Measurements from ENCODE around the gene OR1F1. TPM values are rescaled to one million over a fixed set of nuclear protein-coding genes. Genes with fewer than 3 reads are reported as not detected.

The OR1F1 gene
- total RNA-seq, 1 donor, result not detected

GRCh38 chr16:3142327-3142726, 45.7 kb upstream of the OR1F1 start:
- no peak overlapping the region for H3K4me3 ChIP-seq (ENCODE audit: low read depth, low read length)
- no peak for TF ChIP-seq CTCF (IDR thresholded peaks at IDR 0.05; ENCODE audit: insufficient read depth, low read length)
- no peak for DNase-seq (ENCODE audit: low read depth)

- no peak overlapping the region for H3K4me3 ChIP-seq (ENCODE audit: low read depth, low read length)
- no peak for TF ChIP-seq CTCF (IDR thresholded peaks at IDR 0.05; ENCODE audit: insufficient read depth, low read length)
- no peak for DNase-seq (ENCODE audit: low read depth)
These were observed 45.2 kb upstream of the OR1F1 start for GRCh38 chr16:3142770-3143169.

- no peak overlapping the region for H3K4me3 ChIP-seq (ENCODE audit: low read depth, low read length)
- TF ChIP-seq CTCF (IDR thresholded peaks at IDR 0.05; ENCODE audit: insufficient read depth, low read length), result no peak
- no peak for DNase-seq (ENCODE audit: low read depth)
These were observed 44.8 kb upstream of the OR1F1 start for GRCh38 chr16:3143189-3143588.

- no peak for TF ChIP-seq CTCF (IDR thresholded peaks at IDR 0.05; ENCODE audit: insufficient read depth, low read length)
- no peak overlapping the region for H3K4me3 ChIP-seq (ENCODE audit: low read depth, low read length)
- DNase-seq (ENCODE audit: low read depth), result no peak
These were observed 44.2 kb upstream of the OR1F1 start for GRCh38 chr16:3143598-3144320.

- H3K4me3 ChIP-seq (ENCODE audit: low read depth, low read length), result no peak overlapping the region
- no peak for TF ChIP-seq CTCF (IDR thresholded peaks at IDR 0.05; ENCODE audit: insufficient read depth, low read length)
- no peak for DNase-seq (ENCODE audit: low read depth)
These were observed 43.6 kb upstream of the OR1F1 start for GRCh38 chr16:3144321-3144983.

GRCh38 chr16:3145151-3145550, 42.9 kb upstream of the OR1F1 start:
- H3K4me3 ChIP-seq (ENCODE audit: low read depth, low read length), result no peak overlapping the region
- DNase-seq (ENCODE audit: low read depth), result no peak
- TF ChIP-seq CTCF (IDR thresholded peaks at IDR 0.05; ENCODE audit: insufficient read depth, low read length), result no peak

All from fibroblast of the aortic adventitia (primary cell).